ENCODE data around the gene SCN5A.

GRCh38 chr3:38500688-38501417 lies 148.6 kb downstream of the SCN5A start:
- TF ChIP-seq CTCF (IDR thresholded peaks at IDR 0.05; ENCODE audit: control extremely low read depth in 1 of 3, insufficient read depth in 1 of 3, low read depth in 1 of 3, low read length in 3 of 3) (no peak), RFX5 (IDR thresholded peaks at IDR 0.05; ENCODE audit: borderline replicate concordance, low read depth, low read length) (no peak), RNF2 (IDR thresholded peaks at IDR 0.05; ENCODE audit: borderline replicate concordance, low read depth, low read length, missing control alignments, poor library complexity, severe bottlenecking) (no peak), TCF12 (IDR thresholded peaks at IDR 0.05; ENCODE audit: low read depth, low read length) (no peak), EZH2 (IDR thresholded peaks at IDR 0.05; ENCODE audit: low read depth, low read length, severe bottlenecking) (no peak), POLR2A (IDR thresholded peaks at IDR 0.05; ENCODE audit: control extremely low read depth in 1 of 2, low read depth in 2 of 2, low read length in 2 of 2) (no peak), CHD2 (IDR thresholded peaks at IDR 0.05; ENCODE audit: low read length) (no peak), SRF (IDR thresholded peaks at IDR 0.05; ENCODE audit: low read depth, low read length) (no peak)
